Epithelial cell of umbilical artery (primary cell): Measurements from ENCODE around the gene CRYBG2. TPM values are rescaled to one million over a fixed set of nuclear protein-coding genes. Genes with fewer than 3 reads are reported as not detected.

Experiments
- total RNA-seq: library from RNA; depleted of rRNA; stranded (reverse); fragments of >200 nt; gene quantifications from 2 replicates; pipeline ENCODE4 v1.2.3, GENCODE V29; 2014

CRYBG2 gene
- total RNA-seq: under 0.01 TPM in 1 of 2 replicates, not detected in the other

GRCh38 chr1:26353976-26354820 lies at the start of gene CRYBG2:
Gene CRYBG2 (minus strand): TSS chr1:26354130. CDS start chr1:26346657, 7,473 bp downstream.

GRCh38 chr1:26372611-26373010 lies 18.7 kb upstream of the CRYBG2 start, which contains the start of gene ZNF683:
Gene ZNF683 (minus strand): TSS chr1:26372750. CDS start chr1:26368571, 4,179 bp downstream.

GRCh38 chr1:26317612-26318337 lies 36.2 kb downstream of the CRYBG2 start, which contains the start of gene CD52:
Gene CD52 (plus strand): TSS chr1:26317958. CDS start chr1:26318018, 60 bp downstream.

GRCh38 chr1:26306290-26307229 lies 47.4 kb downstream of the CRYBG2 start, which contains the start of gene UBXN11:
Gene UBXN11 (minus strand): TSS chr1:26306636. CDS start chr1:26302883, 3,753 bp downstream.

GRCh38 chr1:26279456-26280332 lies 74.2 kb downstream of the CRYBG2 start, which contains the start of gene SH3BGRL3:
Gene SH3BGRL3 (plus strand): TSS chr1:26280086. CDS start chr1:26280156, 70 bp downstream.

Other genes starting within 250 kb of the CRYBG2 start
- gene PDIK1L, start 242.3 kb downstream of the CRYBG2 start, total RNA-seq: 4.5 and 7.4 TPM in 2 replicates
- 2.1 and 3.9 TPM in 2 replicates for gene FAM110D, start 195.1 kb downstream of the CRYBG2 start, total RNA-seq
- gene C1orf232, start 185.2 kb downstream of the CRYBG2 start, total RNA-seq: not detected in 2 replicates
- 19.9 and 36.4 TPM in 2 replicates for gene ZNF593, start 184.2 kb downstream of the CRYBG2 start, total RNA-seq
- not detected in 2 replicates for gene ZNF593OS, start 182.3 kb downstream of the CRYBG2 start, total RNA-seq
- gene CNKSR1, start 176.6 kb downstream of the CRYBG2 start, total RNA-seq: 0.30 TPM in 1 of 2 replicates, not detected in the other
- gene CATSPER4, start 163.5 kb downstream of the CRYBG2 start, total RNA-seq: not detected in 2 replicates
- gene CEP85, start 119.9 kb downstream of the CRYBG2 start, total RNA-seq: 8.8 and 14.7 TPM in 2 replicates
- 10.1 and 19.0 TPM in 2 replicates for gene SH3BGRL3, start 74.0 kb downstream of the CRYBG2 start, total RNA-seq
- gene UBXN11, start 47.5 kb downstream of the CRYBG2 start, total RNA-seq: 3.2 and 3.3 TPM in 2 replicates
- not detected in 2 replicates for gene CD52, start 36.2 kb downstream of the CRYBG2 start, total RNA-seq
- not detected in 2 replicates for gene ZNF683, start 18.6 kb upstream of the CRYBG2 start, total RNA-seq
- not detected in 2 replicates for gene LIN28A, start 56.7 kb upstream of the CRYBG2 start, total RNA-seq
- 46.4 and 63.1 TPM in 2 replicates for gene DHDDS, start 78.2 kb upstream of the CRYBG2 start, total RNA-seq
- 183 and 319 TPM in 2 replicates for gene HMGN2, start 118.3 kb upstream of the CRYBG2 start, total RNA-seq
- 11.4 and 28.9 TPM in 2 replicates for gene RPS6KA1, start 175.6 kb upstream of the CRYBG2 start, total RNA-seq